PFSK-1 (cell line): ENCODE measurements around the gene RAB4A.

Experiments used
- FOXP2 ChIP-seq: optimal IDR thresholded peaks from 2 replicates; pipeline ENCODE3; 2011; ENCODE audit warnings: borderline replicate concordance, control low read depth, inconsistent platforms; ENCODE audit not compliant: insufficient read depth; ENCODE audit errors: extremely low read length, extremely low read depth
- POLR2AphosphoS5 ChIP-seq: IDR thresholded peaks from 2 replicates; pipeline ENCODE4 v1.6.1; 2012; ENCODE audit warnings: low read depth, mild to moderate bottlenecking, control low read depth, low read length, moderate library complexity
- REST ChIP-seq, 2 experiments: IDR thresholded peaks; 2 replicates each; pipeline versions ENCODE4 v1.6.1 to v1.8.0; 2011 to 2012; ENCODE audit warnings: low read depth in 2 of 2, low read length in 2 of 2, control low read depth in 1 of 2, inconsistent platforms in 1 of 2, mild to moderate bottlenecking in 1 of 2, moderate library complexity in 1 of 2; ENCODE audit not compliant: insufficient read depth in 1 of 2
- SIN3A ChIP-seq: IDR thresholded peaks from 2 replicates; pipeline ENCODE4 v1.6.1; 2012; ENCODE audit warnings: mild to moderate bottlenecking, low read length, moderate library complexity, borderline replicate concordance; ENCODE audit not compliant: insufficient read depth
- TAF1 ChIP-seq: IDR thresholded peaks from 2 replicates; pipeline ENCODE4 v1.6.1; 2012; ENCODE audit warnings: low read length, control low read depth, borderline replicate concordance; ENCODE audit not compliant: insufficient read depth

RAB4A gene

GRCh38 chr1:229344937-229345684 lies 74.2 kb downstream of the RAB4A start:
- TF ChIP-seq FOXP2 (no peak), POLR2AphosphoS5 (no peak), TAF1 (no peak), SIN3A (no peak), REST (IDR thresholded peaks at IDR 0.05; ENCODE audit: insufficient read depth in 1 of 2, low read depth in 2 of 2, low read length in 2 of 2) (no peak)

DNA sequence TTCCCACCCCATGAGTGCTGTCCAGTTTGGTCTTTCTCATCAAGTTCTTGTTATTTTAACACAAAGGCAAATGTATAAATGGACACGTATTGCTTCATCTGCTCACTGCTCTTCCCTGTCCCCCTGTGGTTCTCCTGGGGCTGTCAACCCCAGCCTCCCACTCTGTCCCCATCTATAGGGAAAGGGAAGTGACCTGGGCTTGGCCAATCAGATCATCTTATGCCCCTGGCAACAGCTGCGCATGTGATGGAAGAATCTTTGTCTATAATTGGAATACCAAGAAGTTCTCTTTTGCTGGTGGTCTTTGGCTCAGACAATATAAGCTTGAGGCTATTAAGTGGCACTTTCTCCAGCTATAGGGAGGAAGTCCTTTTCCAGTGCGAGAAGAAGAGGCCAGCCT lies 76.6 kb downstream of the RAB4A start:
- no peak for TF ChIP-seq REST (IDR thresholded peaks at IDR 0.05; ENCODE audit: insufficient read depth in 1 of 2, low read depth in 2 of 2, low read length in 2 of 2)

GRCh38 chr1:229349463-229350385 lies 78.8 kb downstream of the RAB4A start:
- TF ChIP-seq FOXP2 (no peak), POLR2AphosphoS5 (no peak)

DNA sequence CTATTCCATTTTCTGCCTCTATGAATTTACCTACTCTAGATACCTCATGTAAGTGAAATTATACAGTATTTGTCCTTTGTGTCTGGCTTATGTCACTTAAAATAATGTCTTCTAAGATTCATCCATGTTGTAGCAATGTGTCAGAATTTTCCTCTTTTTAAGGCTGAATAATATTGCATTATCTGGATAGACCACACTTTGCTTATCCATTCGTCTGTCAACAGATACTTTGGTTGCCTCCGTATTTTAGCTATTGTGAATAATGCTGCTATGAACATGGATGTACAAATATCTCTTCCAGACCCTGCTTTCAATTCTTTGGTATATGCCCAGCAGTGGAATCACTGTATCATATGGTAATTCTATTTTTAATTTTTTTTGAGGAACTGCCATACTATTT lies 82.1 kb downstream of the RAB4A start:
- no peak for TF ChIP-seq POLR2AphosphoS5
- TF ChIP-seq TAF1 = no peak
- no peak for TF ChIP-seq REST (IDR thresholded peaks at IDR 0.05; ENCODE audit: insufficient read depth in 1 of 2, low read depth in 2 of 2, low read length in 2 of 2)
- TF ChIP-seq FOXP2 = no peak
- TF ChIP-seq SIN3A = no peak

- no peak for TF ChIP-seq SIN3A
- TF ChIP-seq REST (IDR thresholded peaks at IDR 0.05; ENCODE audit: insufficient read depth in 1 of 2, low read depth in 2 of 2, low read length in 2 of 2) = no peak
- TF ChIP-seq FOXP2 = no peak
- no peak for TF ChIP-seq POLR2AphosphoS5
- no peak for TF ChIP-seq TAF1
These were observed 83.3 kb downstream of the RAB4A start for GRCh38 chr1:229354226-229354625.
